ENCODE results near the gene KIAA0930.

DNA sequence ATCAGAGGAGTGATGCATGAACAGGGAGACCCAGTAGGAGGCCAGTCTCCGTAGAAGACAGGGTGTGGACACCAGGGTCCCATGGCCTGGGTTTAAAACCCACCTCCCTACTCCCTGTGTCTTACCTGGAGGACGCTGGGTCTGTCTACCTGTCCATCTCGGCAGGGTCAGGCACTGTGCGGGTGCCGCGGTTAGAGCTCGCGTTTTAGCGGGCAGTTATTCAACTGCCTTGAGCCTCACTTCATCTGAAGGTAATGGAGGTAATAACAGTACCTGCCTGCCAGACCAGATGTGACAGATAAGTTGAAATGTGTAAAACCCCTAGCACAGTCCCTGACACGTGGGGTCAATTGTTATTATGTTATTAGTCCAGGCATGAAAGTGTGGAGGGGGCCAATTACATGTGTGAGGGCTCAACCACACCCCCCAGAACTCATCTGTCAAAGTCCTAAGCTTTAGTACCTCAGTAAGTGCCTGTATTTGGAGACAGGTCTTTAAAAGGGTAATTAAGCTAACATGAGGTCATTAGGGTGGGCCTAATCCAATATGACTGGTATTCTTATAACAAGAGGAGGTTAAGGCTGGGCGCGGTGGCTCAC, 35.9 kb upstream of the KIAA0930 start:
- TF ChIP-seq, protein P1, sequence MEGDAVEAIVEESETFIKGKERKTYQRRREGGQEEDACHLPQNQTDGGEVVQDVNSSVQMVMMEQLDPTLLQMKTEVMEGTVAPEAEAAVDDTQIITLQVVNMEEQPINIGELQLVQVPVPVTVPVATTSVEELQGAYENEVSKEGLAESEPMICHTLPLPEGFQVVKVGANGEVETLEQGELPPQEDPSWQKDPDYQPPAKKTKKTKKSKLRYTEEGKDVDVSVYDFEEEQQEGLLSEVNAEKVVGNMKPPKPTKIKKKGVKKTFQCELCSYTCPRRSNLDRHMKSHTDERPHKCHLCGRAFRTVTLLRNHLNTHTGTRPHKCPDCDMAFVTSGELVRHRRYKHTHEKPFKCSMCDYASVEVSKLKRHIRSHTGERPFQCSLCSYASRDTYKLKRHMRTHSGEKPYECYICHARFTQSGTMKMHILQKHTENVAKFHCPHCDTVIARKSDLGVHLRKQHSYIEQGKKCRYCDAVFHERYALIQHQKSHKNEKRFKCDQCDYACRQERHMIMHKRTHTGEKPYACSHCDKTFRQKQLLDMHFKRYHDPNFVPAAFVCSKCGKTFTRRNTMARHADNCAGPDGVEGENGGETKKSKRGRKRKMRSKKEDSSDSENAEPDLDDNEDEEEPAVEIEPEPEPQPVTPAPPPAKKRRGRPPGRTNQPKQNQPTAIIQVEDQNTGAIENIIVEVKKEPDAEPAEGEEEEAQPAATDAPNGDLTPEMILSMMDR (conservative IDR thresholded peaks at IDR 0.05; ENCODE audit: low read depth, low read length) = no peak
- TF ChIP-seq EZH2 (IDR thresholded peaks at IDR 0.05; ENCODE audit: borderline replicate concordance, low read depth, low read length, poor library complexity, severe bottlenecking) = no peak

Measured in A673 (cell line).